Stimulated activated CD8-positive, alpha-beta memory T cell treated with anti-CD3 and anti-CD28 coated beads, Interleukin-15, amount 100 ng/mL, for 48 hours (primary cell): Measurements from ENCODE around the gene ALOX5.
"Not testable (repeated sequence)": the region's sequence is repeated elsewhere in the genome, so short reads cannot be mapped to it uniquely, and the experiment has no call there.

ENCODE experiments used
- DNase-seq, 2 donors: peaks; one replicate each; pipeline ENCODE4 v3.0.0-alpha.2; 2020; ENCODE audit warnings: low read depth in 2 of 2

The ALOX5 gene

DNA sequence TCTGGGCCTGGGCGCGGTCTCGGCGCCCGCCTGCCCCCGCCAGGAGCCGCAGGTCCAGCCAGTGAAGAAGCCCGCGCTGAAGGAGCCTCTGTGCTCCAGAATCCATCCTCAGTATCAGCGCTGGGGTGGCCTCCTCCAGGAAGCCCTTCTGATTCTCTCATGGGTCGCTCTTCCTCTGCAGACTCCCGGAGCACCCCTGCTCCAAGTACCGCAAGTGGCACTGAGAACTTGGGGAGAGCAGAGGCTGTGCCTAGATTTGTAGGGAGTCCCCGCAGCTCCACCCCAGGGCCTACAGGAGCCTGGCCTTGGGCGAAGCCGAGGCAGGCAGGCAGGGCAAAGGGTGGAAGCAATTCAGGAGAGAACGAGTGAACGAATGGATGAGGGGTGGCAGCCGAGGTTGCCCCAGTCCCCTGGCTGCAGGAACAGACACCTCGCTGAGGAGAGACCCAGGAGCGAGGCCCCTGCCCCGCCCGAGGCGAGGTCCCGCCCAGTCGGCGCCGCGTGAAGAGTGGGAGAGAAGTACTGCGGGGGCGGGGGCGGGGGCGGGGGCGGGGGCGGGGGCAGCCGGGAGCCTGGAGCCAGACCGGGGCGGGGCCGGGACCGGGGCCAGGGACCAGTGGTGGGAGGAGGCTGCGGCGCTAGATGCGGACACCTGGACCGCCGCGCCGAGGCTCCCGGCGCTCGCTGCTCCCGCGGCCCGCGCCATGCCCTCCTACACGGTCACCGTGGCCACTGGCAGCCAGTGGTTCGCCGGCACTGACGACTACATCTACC lies at the start of gene ALOX5:
Gene ALOX5, plus strand, starts transcription at position 641 of the 774 bp plus-strand sequence. Its CDS starts 64 bp downstream, at position 705.
- DNase-seq: no peak

DNA sequence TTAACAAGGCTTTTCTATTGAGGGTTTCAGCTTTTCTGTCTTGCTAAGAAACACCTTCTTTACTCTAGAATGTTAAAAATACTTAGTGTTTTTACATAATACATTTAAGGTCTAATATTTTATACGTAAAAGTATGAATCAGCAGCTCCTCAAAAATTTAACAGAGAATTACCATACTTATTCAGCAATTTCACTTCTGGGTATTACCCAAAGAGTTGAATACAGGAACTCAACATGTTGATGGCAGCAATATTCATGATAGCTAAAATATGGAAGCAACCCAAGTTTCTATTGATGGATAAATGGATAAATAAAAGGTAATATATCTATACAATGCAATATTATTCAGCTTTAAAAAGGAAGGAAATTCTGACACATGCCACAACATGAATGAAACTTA lies 48.9 kb upstream of the ALOX5 start:
- no peak for DNase-seq

DNA sequence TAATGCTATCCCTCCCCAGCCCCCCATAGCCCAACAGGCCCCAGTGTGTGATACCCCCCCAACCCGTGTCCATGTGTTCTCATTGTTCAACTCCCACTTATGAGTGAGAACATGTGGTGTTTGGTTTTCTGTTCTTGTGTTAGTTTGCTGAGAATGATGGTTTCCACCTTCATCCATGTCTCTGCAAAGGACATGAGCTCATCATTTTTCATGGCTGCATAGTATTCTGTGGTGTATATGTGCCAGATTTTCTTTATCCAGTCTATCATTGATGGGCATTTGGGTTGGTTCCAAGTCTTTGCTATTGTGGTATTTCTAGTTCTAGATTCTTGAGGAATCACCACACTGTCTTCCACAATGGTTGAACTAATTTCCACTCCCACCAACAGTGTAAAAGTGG lies 47.2 kb upstream of the ALOX5 start:
- DNase-seq: not testable (repeated sequence)

DNA sequence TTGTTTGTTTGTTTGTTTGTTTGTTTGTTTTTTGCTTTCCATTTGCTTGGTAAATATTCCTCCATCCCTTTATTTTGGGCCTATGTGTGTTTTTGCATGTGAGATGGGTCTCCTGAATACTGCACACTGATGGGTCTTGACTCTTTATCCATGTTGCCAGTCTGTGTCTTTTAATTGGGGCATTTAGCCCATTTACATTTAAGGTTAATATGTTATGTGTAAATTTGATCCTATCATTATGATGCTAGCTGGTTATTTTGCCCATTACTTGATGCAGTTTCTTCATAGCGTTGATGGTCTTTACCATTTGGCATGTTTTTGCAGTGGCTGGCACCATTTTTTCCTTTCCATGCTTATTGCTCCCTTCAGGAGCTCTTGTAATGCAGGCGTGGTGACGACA lies 42.2 kb upstream of the ALOX5 start:
- DNase-seq: not testable (repeated sequence)

GRCh38 chr10:45339894-45340293 lies 34.1 kb upstream of the ALOX5 start:
- no peak for DNase-seq

DNA sequence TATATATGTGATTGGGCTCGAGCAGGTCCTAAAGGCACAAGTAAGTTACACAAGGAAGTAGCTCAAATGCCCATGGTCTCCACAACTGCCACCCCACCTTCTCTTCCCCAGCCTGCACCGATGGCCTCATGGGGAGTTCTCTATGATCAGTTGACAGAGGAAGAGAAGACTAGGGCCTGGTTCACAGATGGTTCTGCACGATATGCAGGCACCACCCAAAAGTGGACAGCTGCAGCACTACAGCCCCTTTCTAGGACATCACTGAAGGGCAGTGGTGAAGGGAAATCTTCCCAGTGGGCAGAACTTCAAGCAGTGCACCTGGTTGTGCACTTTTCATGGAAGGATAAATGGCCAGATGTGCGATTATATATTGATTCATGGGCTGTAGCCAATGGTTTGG lies 33.6 kb upstream of the ALOX5 start:
- DNase-seq: not testable (repeated sequence)

- not testable (repeated sequence) for DNase-seq
These were observed 27.2 kb upstream of the ALOX5 start for GRCh38 chr10:45346652-45347335.

GRCh38 chr10:45347464-45347863 lies 26.6 kb upstream of the ALOX5 start:
- DNase-seq: not testable (repeated sequence)

DNA sequence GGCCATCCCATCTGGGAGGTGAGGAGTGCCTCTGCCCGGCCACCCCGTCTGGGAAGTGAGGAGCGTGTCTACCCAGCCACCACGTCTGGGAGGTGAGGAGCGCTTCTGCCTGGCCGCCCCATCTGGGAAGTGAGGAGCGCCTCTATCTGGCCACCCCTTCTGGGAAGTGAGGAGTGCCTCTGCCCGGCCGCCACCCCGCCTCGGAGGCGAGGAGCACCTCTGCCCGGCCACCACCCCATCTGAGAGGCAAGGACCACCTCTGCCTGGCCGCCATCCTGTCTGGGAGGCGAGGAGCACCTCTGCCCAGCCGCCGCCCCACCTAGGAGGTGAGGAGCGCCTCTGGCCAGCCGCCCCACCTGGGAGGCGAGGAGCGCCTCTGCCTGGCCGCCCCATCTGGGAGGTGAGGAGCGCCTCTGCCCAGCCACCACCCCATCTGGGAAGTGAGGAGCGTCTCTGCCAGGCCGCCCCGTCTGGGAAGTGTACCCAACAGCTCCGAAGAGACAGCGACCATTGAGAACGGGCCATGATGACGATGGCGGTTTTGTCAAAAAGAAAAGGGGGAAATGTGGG lies 25.7 kb upstream of the ALOX5 start:
- DNase-seq: not testable (repeated sequence)

DNA sequence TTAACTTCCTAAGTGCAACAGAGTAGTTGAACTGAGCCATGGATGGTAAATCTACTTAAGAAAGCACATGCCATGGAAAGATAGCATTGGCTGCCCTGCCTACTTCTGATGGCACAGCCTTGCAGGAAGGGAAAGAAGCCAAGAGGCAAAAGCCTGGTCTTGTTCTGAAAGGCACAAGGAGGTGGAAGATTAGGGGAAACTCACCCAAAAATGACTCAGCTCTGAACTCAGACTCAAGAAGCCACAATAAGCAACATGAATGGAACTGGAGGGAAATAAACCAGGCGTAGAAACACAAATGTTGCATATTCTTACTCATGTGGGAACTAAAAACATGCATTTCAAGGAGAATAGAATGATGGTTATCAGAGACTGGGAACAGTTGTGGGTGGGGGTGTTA lies 20.8 kb upstream of the ALOX5 start:
- DNase-seq: no peak

- no peak for DNase-seq
These were observed 19.8 kb upstream of the ALOX5 start for GRCh38 chr10:45354261-45354660.

DNA sequence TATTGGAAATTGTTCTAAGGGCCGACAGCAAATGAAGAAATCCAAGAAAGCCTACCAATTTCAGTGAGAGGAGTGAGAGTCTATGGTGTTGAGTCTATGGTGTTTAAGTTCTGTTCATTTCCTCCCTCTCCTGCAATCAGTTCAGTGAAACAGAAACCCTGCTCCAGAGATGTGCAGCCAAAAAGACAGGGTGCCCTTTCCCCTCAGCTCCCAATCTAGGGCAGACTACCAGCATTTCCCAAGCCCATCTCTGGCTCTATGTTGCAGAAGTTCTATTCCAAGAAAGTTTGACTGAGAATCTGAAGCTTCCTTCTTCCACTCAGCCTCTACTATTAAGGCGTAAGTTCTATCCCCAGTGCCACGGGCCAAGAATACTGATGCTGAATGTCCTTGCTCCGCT lies 18.5 kb upstream of the ALOX5 start:
- DNase-seq: no peak

DNA sequence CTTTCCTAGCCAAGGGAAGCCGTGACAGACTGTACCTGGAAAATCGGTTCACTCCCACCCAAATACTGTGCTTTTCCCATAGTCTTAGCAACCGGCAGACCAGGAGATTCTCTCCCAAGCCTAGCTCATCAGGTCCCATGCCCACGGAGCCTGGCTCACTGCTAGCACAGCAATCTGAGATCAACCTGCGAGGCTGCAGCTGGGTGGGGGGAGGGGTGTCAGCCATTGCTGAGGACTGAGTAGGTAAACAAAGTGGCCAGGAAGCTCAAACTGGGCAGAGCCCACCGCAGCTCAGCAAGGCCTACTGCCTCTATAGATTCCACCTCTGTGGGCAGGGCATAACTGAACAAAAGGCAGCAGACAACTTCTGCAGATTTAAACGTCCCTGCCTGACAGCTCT lies 15.1 kb upstream of the ALOX5 start:
- DNase-seq: not testable (repeated sequence)

DNA sequence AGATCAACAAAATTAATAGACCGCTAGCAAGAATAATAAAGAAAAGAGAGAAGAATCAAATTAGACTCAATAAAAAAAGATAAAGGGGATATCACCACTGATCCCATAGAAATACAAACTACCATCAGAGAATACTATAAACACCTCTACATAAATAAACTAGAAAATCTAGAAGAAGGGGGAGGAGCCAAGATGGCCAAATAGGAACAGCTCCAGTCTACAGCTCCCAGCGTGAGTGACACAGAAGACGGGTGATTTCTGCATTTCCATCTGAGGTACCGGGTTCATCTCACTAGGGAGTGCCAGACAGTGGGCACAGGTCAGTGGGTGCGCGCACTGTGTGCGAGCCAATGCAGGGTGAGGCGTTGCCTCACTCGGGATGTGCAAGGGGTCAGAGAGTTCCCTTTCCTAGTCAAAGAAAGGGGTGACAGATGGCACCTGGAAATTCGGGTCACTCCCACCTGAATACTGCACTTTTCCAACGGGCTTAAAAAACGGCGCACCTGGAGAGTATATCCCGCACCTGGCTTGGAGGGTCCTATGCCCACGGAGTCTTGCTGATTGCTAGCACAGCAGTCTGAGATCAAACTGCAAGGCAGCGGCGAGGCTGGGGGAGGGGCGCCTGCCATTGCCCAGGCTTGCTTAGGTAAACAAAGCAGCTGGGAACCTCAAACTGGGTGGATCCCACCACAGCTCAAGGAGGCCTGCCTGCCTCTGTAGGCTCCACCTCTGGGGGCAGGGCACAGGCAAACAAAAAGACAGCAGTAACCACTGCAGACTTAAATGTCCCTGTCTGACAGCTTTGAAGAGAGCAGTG lies 11.8 kb upstream of the ALOX5 start:
- not testable (repeated sequence) for DNase-seq

- not testable (repeated sequence) for DNase-seq
These were observed 6.4 kb upstream of the ALOX5 start for GRCh38 chr10:45367643-45368042.

DNA sequence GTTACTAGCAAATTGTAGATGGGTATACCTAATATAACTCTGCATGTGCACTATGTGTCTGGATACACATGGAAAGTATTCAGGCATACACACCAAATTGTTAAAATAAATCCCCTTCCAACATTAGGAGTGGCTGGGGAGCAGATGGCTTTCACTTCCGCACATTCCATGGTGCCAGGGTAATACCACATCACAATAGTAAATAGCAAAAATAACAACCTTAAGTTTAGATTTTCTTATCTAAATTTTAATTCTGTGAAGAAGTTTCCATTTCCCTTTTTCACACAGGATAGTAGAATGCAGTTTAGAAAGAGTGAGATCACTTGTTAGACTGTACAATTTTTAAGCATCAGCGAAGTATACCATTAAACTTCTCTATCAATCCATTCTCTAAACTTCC lies 5.8 kb upstream of the ALOX5 start:
- DNase-seq: no peak

- DNase-seq: no peak
These were observed 3.6 kb upstream of the ALOX5 start for GRCh38 chr10:45370202-45370955.

- DNase-seq: no peak
These were observed 2.5 kb upstream of the ALOX5 start for GRCh38 chr10:45371560-45371959.

DNA sequence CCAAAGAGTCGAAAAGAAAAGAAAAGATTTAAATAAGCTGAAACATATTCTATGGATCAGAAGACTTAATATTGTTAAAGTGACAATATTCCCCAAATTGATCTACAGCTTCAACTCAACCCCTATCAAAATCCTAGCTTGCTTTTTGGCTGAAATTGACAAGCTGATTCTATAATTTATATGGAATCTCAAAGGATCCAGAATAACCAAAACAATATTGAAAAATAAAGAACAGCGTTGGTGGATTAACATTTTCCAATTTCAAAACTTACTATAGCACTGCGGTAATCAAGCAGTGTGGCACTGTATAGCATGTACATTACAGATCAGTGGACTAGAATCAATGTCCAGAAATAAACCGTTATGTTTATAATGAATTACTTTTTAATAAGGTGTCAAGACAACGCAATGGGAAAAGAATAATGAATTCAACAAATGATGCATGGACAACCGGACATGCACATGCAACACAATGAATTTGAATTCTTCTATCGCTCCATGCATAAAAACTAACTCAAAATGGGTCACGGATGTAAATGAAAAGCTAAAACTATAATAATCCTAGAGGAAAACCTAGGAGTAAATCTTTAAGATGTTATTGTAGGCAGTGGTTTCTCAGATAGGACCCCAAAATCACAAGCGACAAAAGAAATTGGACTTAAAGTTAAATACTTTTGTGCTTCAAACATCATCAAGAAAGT lies 1.6 kb upstream of the ALOX5 start:
- DNase-seq: no peak

GRCh38 chr10:45373003-45373575 lies 927 bp upstream of the ALOX5 start:
- DNase-seq: no peak
